ENCODE measurements around the gene RTEL1.
"Not testable (repeated sequence)": the region's sequence is repeated elsewhere in the genome, so short reads cannot be mapped to it uniquely, and the experiment has no call there.

The RTEL1 gene

DNA sequence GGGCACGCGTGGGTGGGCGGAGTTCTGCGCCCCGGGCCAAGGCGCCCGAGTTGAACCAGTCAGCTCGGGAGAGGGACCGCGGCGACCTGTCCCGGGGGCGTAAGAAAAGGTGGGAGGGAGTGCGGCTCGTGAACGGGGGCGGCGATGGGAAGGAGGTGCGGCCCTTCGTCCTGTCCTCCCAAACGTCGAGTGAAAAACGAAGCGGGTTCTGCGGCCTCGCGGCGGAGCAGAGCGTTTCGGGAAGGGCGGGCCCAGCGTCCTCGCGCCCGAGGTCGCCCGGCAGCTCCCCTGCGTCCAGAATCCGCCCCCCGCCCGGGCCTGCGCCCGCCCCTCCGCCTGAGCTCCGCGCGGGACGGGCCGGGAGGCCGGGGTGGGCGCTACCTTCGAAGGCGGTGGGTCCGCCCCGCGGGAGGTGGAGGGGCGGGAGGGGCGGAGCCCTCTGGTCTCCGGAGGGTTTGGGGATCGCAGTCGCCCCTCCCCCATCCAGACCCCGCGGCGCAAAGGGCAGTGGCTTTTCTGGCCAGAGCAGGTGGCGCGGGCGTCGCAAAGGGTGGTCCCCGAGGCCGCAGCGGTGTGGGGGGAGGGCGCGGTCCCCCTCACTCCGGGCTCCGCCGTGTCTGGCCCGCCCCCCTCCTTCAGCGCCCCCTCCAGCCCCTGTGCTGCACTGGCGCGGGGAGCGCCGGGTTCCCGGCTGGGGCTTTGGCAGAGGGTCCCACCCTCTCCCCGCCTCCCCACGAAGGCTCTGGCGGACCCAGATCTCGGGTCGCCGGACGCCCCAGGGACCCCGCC is 5.7 kb upstream of the RTEL1 start:
- DNase-seq, result peak; percentile 15 to 62 (median 48)

DNA sequence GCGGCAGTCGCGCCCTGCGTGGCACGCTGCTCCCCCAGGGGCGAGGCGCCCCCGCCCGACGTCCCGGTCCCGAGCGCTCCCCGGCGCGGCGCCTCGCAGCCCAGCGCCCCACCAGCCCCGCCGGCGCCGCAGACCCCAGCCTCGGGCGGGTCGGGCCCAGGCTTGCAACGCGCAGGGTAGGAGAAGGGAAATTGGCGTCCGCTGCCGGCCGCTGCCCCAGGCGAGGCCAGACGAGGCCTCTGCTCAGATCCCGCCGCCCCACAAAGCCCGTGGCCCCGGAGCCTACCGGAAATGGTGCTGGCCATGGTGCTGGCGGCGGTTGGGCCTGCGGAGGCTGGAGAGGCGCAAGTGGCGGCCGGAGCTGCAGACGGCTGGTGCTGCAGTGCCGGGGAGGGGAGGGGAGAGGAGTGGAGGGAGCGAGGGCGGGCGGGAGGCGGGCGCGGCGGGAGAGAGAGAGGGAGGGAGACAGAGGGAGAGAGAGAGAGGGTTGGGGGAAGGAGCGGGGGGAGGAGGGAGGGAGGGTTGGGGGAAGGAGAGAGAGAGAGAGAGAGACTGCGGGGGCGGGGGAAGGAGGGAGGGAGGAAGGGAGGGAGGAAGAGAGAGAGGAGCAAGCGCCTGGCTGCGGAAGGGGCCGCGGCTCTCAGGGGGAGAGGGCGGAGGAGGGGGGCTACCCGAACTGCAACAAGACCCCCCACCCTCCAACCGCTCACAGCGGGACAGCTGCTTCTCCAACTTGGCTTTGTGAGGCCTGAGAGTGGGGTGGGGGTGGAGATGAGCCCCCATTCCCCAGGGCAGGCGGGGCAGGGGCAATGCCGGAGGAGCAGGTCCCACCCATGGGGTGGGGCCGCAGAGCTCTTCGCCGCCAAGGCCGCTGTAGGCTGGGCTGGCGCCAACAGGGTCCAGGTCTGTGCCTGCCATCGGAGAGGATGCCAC is 4.8 kb upstream of the RTEL1 start, which contains the start of gene STMN3:
TSS of gene STMN3 (minus strand) at position 384 of the 933 bp plus-strand sequence. CDS start at position 305, 79 bp downstream.
- DNase-seq, result peak; percentile 57 to 74 (median 66)

DNA sequence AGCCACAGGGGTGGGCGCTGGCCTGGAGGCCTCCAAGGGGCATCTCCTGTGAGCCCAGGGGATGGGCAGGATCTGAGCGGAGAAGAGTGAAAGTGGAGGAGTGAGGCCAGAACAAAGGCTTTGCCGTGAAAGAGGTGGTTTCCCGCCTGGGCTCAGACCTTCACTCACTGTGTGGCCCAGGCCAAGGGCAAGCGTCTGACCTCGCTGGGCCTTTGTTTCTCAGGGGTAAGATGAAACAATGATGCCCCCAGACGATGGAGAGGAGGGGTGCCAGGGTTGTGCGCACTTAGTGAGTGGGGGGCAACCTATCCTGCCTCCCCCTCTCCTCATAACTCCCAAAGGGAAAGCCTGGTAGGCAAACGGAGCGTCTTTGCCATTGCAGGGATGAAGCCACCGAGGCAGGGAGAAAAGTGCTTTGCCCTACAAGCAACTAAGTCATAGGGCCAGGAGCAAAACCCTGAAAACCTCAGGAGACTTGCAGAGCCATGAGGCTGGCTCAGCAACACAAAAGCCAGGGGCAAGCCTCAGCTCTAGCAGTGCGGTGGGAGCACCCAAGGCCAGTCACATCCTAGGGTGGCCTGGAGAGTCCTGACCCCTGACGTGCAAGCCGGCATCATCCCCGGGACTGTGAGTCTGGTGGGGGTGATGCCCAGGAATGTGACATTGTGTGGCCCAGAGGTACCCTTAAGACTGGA is 4.0 kb upstream of the RTEL1 start:
- DNase-seq, result peak in 1 of 6 experiments; percentile 9

DNA sequence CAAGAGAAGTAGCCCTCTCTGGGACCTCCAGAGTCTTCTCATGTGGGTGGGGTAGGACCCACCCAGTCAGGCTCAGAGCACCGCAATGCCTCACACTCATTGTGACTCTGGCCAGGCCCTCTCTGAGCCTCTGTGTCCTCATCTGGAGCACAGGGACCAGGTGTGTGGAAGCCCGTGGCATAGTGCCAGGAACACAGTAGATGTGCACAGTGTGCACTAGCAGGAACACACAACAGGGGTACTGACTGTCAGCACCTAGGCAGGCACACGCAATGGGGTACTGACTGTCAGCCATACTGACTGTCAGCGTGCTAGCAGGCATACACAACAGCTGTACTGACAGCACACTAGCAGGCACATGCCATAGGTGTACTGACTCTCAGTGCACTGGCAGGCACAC is 2.9 kb upstream of the RTEL1 start:
- no peak for DNase-seq

DNA sequence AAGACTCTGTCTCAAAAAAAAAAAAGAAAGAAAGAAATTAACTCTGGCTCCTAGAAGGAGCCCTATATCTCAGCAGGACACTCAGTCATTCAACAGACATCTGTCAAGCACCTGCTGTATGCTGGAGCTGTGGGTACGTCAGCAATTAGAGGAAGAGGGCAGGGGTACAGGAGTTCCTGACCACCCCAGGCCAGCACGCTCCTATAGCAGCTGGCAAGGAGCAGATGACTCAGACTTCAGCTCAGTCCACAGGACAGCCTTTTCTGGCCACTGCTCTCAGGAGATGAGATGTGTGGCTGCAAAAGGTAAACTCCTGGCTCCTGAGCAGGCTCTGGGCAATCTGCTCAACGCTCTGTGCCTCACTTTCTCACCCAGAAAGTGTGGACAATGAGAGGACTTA is 1.7 kb upstream of the RTEL1 start:
- no peak for DNase-seq

DNA sequence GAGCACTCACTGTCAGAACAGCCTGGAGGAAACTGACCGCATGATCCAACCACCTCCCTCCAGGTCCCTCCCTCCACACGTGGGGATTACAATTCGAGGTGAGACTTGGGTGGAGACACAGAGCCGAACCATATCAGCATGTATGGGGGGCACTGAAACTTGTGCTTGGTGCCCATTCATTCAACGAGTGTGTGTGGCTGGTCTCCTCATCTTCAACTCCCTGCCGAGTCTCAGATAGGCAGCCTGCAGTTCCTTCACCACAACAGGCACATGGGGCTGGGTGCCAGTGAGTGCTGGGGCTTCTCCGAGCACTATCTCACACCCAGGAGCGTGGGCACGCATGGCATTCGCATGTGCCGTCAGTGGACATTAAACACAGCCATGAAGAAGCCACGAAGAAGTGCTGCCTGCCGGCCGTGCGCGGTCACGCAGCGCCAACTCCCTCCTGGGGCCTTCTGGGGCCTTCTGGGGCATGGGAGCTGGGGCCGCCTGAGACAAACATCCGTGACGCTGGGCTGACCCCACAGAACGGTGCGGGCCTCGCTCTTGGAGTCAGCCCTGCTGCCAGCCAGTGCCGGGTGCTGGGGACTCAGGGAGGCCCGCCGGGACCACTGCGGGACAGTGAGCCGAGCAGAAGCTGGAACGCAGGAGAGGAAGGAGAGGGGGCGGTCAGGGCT is 714 bp upstream of the RTEL1 start:
- no peak for DNase-seq

DNA sequence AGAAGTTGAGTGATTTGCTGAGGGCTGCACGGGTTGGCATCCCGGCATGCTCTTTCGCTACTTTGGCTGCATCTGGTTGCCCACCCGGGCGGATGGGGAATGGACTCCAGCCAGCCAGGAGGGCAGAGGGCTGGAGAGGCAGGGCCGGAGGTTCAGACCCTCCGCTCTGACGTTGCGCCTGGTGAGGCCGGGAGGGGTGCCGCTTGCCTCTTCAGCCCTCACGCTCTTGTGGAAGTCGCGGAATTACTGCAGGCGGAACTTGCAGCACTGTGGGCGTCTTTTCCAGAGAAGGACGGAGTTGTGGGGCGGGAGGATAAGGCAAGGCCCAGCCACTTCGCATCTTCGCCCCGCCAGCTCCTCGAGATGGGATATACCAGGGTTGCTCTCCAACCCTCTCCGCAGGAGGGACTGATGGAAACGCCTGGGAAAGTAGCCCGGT is 656 bp downstream of the RTEL1 start:
- DNase-seq, result no peak

DNA sequence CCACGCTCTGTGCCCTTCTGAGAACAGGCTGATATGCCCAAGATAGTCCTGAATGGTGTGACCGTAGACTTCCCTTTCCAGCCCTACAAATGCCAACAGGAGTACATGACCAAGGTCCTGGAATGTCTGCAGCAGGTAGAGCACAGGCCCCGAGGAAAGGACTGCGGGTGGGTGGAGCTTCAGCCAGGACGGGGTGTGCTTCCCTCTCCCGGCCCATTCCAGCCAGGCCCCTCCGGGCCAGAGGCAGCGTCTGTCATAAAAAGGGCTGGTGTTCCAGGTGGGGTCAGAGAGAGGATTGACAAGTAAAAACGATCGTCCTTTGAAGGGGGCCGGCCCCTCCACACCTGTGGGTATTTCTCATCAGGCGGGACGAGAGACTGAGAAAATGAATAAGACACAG is 1.3 kb downstream of the RTEL1 start:
- DNase-seq, result no peak

DNA sequence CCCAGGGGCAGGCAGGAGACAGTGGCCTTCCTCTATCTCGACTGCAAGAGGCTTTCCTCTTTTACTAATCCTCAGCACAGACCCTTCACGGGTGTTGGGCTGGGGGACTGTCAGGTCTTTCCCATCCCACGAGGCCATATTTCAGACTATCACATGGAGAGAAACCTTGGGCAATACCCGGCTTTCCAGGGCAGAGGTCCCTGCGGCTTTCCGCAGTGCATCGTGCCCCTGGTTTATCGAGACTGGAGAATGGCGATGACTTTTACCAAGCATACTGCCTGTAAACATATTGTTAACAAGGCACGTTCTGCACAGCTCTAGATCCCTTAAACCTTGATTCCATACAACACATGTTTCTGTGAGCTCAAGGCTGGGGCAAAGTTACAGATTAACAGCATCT is 2.1 kb downstream of the RTEL1 start:
- DNase-seq, result not testable (repeated sequence)

DNA sequence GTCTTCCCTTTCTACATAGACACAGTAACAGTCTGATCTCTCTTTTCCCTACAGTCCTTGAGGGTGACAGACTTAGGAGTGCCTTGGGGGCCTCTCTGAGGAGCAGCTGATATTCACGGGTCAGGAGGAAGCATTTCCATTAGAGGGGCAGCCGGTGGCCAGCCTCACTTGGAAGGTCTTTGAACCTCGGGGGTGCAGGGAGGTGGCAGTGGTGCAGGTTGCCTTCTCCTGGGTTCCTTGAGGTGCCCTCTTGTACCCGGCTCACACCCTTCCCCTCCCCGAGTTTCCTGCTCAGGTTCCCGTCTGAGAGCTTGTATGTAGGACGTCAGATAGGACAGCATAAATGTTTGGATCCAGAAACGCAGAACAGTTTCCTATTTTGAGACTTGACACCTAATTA is 2.5 kb downstream of the RTEL1 start:
- DNase-seq, result no peak

DNA sequence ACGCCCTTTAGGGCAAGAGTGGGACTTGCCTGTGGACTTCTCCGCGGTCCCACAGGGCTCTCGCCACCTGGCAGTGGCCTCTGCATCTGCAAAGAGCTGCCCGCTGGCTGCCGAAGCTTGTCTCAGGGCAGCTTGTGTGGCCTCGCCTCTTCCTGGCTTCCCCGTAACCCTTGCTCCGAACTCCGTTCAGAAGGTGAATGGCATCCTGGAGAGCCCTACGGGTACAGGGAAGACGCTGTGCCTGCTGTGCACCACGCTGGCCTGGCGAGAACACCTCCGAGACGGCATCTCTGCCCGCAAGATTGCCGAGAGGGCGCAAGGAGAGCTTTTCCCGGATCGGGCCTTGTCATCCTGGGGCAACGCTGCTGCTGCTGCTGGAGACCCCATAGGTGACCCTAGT is 3.0 kb downstream of the RTEL1 start:
- DNase-seq, result no peak

DNA sequence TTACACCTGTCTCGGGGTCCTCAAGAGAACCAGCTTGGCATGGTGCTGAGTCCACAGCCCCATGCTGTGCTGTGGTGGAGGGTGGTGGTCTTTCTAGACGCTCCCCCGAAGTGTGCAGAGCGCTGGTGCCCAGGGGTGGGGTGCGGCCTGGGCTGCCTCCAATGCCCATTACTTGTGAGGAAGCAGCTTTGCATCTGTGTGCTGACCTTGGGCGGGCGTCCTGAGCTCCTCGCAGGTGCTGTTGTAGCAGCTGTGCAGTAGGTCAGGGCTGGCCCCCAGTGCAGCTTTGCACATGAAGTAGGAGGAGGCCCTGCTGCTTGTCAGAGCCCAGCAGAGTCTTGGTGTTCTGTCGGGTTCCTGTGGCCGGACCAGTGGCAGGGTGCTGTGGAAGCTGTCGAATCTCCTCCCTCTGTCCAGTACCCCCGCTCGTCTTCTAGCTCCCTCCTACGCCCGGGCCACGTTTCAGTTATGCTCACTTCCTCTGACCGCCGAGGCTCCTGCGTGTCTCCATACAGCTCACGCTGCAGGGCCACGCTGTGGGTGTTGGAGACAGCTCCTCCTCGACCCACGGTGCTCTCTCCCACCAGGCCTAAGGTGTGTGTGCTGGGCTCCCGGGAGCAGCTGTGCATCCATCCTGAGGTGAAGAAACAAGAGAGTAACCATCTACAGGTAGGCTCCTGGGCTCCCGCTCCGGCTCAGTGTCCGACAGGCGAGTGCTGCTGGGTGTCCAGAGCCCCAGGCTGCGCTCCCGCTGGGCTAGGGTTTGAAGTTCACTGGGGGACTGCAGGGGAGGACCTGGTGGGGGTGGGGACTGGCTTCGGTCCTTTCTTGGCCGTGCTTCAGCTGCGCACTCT is 4.1 kb downstream of the RTEL1 start:
- DNase-seq, result no peak

DNA sequence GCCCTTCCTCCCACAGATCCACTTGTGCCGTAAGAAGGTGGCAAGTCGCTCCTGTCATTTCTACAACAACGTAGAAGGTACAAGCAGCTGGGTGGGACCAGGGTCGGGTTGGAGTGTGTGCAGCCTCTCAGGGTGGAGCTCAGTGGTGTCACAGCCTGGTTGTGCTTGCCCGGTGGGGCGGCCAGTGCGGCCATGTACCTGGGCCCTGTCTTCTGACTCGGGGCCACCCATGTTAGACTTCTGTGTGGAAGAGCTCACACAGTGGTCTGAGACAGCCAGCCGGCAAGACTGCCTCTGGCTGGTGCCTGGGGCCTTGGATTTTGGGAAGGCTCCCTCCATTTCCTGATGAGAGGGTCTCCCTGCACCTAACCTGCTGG is 4.7 kb downstream of the RTEL1 start:
- DNase-seq, result no peak

DNA sequence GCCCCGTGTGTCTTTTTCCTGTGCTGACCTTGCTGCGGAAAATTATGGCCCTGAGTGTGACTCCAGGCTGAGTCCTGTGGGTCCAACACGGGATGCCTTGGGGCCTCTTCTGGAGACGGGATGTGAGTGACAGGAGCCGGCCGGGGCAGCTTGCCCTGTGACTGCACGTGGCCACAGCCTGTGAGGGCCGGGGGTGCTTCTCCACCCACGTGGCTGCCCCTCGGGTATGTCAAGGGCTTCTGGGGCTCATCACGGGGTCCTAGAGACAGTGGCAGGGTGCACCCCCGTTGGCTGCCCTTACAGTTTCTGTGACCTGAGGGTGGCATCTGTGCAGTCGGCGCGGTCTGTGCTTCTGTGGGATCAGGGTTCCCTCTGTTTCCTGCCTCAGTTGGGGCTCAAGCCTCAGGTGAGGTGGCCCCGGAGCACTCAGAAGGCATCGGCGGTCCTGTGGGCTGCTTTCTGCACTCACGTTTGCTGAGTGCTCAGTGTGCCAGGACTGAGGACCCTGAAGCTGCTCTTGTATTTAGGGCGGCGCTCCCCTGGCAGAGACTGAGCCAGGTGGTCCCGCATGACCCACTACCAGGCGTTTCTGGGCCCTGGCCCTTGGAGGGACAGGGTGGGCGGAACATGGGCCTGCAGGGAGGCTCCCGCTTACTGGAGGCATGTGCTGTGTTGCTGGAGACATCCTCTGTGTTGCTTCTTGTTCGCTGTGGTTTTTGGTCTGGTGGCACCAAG is 5.4 kb downstream of the RTEL1 start:
- no peak for DNase-seq

DNA sequence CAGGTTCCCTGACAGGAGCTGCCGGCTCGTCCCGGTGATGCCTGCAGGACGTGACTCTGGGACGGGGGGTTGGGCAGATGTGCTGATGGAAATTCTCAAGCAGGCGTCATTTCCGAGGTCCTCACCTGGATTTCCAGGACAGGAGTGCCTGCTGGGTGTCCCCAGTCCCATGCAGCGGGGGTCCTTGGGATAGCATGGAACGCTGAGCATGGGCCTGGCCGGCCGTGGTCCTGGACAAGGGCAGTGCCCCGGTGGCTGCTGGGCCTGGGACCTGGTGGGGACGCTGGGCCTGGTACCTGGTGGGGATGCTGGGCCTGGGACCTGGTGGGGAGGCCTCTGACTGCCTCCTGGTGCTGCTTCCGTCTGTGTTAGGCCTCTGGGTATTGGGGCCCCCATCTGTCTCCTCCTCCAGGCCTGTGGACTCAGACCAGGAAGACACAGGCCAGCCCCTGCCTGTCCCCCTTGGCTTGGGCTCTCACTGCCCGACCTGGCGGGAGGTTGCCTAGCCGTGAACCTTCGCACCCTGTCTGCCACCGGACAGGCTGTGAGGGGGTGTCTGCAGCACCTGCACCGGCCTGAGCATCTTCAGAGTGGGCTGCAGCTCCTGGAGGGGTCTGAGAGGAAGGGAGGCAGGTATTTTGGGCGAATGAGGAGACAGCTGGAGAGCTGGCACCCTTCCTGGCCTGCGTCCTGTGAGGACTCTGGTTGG is 6.2 kb downstream of the RTEL1 start:
- no peak for DNase-seq

DNA sequence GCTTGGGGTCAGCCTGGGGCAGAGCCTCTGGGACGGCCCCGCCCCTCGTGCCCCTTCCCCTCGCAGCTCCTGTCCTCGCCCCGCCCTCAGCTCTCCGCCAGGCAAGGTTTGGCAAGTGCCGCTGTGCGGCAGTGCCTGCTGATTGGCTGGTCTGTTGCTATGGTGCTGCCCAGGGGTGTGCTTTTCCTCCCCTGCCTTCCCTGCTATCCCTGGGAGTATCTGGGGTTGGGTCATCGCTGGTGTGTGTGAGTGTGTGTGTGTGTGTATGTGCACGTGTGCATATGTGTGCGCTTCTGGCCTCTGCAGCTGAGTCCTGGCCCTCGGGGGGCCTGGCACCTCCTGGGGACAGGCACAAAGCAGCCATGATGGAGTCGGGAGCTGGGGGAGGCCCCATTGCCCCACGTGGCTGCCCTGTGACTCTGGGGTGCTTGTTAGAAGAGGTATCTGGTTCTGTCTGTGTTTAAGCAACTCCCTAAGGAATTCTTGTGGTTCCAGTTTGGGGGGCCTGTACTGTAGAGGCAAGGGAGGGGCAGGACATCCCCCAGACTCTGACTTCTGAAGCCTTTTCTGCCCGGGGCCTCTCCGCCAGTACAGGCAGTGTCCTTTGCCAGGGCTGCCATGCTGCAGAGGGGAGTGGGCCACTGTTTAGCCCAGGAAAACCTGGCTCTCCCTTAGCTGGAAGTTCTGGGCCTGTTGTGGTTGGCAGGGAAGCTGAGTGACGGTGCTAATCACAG is 6.9 kb downstream of the RTEL1 start:
- DNase-seq, result no peak

DNA sequence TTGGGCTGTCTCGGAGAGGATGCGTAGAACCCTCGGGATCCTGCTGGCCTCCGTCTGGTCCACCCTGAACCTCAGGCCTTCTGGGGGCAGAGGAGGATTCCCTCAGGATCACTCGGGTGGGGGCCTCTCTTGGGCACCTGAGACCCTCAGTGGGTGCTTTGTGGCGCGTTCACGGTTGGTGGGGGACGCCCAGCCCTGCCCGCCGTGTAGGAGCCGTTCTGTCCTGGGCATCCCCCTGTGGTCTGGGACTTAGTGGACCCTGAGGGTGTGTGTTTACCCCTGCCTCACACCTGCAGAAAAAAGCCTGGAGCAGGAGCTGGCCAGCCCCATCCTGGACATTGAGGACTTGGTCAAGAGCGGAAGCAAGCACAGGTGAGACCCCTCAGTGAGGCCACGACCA is 7.6 kb downstream of the RTEL1 start:
- no peak for DNase-seq

DNA sequence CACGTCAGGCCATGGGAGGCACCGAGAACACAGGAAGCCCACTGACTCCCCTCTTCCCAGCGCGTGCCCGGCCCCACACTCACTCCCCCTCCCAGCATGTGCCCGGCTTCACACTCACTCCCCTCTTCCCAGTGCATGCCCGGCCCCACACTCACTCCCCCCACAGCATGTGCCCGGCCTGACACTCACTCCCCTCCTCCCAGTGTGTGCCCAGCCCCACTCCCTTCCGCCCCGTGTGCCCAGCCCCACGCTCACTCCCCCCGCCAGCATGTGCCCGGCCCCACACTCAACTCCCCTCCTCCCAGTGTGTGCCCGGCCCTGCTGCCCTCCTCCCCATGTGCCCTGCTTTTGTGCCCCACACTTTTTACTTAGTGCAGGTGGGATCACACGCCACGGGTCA is 9.7 kb downstream of the RTEL1 start:
- no peak for DNase-seq

DNA sequence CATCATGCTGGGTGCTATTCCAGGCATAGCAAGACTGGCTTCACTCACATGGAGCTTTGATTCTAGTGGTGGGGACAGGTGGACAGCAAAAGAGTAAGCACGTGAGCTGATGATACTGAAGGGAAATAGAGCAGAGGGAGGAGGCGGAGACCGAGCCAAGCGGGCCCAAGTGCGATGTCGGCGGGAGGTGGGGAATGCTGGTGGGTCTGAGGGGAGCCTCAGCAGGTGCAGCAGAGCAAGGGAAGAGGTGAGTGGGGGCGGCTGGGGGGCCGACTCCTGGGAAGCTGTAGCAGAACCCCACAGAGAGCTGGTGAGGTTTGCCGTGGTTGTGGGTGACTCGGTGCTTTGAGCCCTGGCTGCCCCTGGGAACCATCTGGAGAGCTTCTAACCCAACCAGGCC is 10.2 kb downstream of the RTEL1 start:
- no peak for DNase-seq

DNA sequence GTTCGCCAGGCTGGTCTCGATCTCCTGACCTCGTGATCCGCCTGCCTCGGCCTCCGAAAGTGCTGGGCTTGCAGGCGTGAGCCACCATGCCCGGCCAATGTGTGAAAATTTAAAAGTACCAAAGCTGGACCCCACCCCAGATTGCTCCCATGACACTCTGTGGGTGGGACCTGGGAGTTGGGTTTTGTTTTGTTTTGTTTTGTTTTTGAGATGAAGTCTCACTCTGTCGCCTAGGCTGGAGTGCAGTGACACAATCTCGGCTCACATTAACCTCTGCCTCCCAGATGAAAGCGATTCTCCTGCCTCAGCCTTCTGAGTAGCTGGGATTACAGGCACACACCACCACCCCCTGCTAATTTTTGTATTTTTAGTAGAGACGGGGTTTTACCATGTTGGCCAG is 13.6 kb downstream of the RTEL1 start:
- DNase-seq, result not testable (repeated sequence)
